Sigmoid colon (tissue), 4 donors: ENCODE measurements around the gene ARFGAP1.

ENCODE experiments used
- POLR2A ChIP-seq, 2 donors: fragments of 450-650 bp; IDR thresholded peaks; one replicate each; pipeline ENCODE4 v1.6.1; 2016; ENCODE audit warnings: antibody characterized with exemption in 2 of 2, mild to moderate bottlenecking in 2 of 2, moderate library complexity in 2 of 2
- POLR2AphosphoS5 ChIP-seq, 4 donors: sonication (generic); formaldehyde crosslinking; IDR thresholded peaks; one replicate each; pipeline ENCODE4 v1.6.1; 2017; ENCODE audit warnings: antibody characterized with exemption in 4 of 4
- TF ChIP-seq, protein P1 (sequence below), 4 experiments: fragments of 450-650 bp in 3 of 4; fragments of 200-600 bp in 1 of 4; IDR thresholded peaks; one replicate each; pipeline ENCODE4 v1.5.1; 2016 to 2019; ENCODE audit warnings: antibody characterized with exemption in 4 of 4, mild to moderate bottlenecking in 3 of 4, moderate library complexity in 2 of 4

DNA sequence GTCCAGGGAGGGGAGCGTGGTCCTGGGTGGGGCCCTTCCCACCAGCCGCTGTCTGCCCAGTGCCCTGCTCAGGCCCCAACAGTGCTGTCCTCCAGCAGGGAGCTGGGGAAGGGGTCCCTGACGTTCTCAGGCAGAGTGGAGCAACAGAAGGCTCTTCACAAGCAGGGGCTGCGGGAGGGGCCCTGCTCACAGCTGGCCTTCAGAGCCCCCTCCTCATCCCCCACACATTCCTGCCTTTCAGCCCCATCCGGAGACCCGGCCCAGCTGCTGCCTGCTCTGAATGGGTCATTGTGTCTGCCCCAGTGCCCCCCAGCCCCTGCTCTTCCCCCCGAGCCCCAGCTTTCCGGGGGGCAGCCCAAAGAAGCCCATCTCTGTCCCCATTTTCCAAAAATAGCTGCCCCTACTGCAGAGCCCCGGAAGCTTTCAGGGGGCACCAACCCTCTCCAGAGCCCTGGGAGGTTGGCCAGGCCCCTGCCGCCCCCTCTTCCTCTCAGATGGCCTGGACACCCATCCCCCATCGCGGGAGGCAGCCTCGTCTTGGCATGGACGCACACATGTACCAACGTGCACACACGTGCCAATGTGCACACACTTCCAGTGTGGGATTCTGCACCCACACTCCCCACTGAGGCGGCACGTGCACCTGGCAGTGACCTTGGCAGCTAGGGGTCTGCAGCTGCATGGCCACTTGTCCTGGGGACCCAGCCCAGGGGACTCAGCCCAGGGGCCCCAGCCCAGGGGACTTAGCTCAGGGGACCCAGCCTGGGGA is 24.1 kb downstream of the ARFGAP1 start:
- TF ChIP-seq POLR2AphosphoS5 (IDR thresholded peaks at IDR 0.05) (no peak), POLR2A (IDR thresholded peaks at IDR 0.05) (no peak)
- TF ChIP-seq, protein P1, sequence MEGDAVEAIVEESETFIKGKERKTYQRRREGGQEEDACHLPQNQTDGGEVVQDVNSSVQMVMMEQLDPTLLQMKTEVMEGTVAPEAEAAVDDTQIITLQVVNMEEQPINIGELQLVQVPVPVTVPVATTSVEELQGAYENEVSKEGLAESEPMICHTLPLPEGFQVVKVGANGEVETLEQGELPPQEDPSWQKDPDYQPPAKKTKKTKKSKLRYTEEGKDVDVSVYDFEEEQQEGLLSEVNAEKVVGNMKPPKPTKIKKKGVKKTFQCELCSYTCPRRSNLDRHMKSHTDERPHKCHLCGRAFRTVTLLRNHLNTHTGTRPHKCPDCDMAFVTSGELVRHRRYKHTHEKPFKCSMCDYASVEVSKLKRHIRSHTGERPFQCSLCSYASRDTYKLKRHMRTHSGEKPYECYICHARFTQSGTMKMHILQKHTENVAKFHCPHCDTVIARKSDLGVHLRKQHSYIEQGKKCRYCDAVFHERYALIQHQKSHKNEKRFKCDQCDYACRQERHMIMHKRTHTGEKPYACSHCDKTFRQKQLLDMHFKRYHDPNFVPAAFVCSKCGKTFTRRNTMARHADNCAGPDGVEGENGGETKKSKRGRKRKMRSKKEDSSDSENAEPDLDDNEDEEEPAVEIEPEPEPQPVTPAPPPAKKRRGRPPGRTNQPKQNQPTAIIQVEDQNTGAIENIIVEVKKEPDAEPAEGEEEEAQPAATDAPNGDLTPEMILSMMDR (IDR thresholded peaks at IDR 0.05) = no peak
